Small intestine (tissue), 16 donors: ENCODE results near the gene CYB561D1. TPM values are rescaled to one million over a fixed set of nuclear protein-coding genes. Genes with fewer than 3 reads are reported as not detected.
A peak's percentile ranks its signal among the peaks of the same experiment; 100 is the strongest.
"Not testable (repeated sequence)": the region's sequence is repeated elsewhere in the genome, so short reads cannot be mapped to it uniquely, and the experiment has no call there.

ENCODE experiments used
- DNase-seq, 2 donors: peaks; one replicate each; pipeline versions ENCODE4 v3.0.0 to v3.0.0-alpha.2; 2013
- FAIRE-seq: peaks from 2 replicates; lab custom pipeline; 2012; peaks lifted over from hg19 to GRCh38; lab: Jason Lieb, UNC
- H3K27ac ChIP-seq, 3 donors: one replicate each; pipeline ENCODE4 v1.5.1; 2013; ENCODE audit warnings: low read length in 2 of 3, mild to moderate bottlenecking in 2 of 3, control low read depth in 1 of 3, inconsistent platforms in 1 of 3, low read depth in 1 of 3, moderate library complexity in 1 of 3
- H3K27me3 ChIP-seq, 3 donors: one replicate each; pipeline ENCODE4 v1.6.1; 2013; ENCODE audit warnings: low read length in 3 of 3, inconsistent platforms in 1 of 3; ENCODE audit not compliant: control insufficient read depth in 3 of 3, insufficient read depth in 3 of 3
- H3K36me3 ChIP-seq, 3 donors: one replicate each; pipeline ENCODE4 v1.6.1; 2013; ENCODE audit warnings: low read length in 3 of 3, inconsistent platforms in 1 of 3, low read depth in 1 of 3, mild to moderate bottlenecking in 1 of 3, moderate library complexity in 1 of 3; ENCODE audit not compliant: control insufficient read depth in 3 of 3, insufficient read depth in 2 of 3
- H3K4me1 ChIP-seq, 3 donors: one replicate each; pipeline ENCODE4 v1.6.1; 2013; ENCODE audit warnings: low read length in 2 of 3, inconsistent platforms in 1 of 3, low read depth in 1 of 3, mild to moderate bottlenecking in 1 of 3, moderate library complexity in 1 of 3; ENCODE audit not compliant: control insufficient read depth in 3 of 3, insufficient read depth in 2 of 3
- H3K4me3 ChIP-seq, 3 donors: one replicate each; pipeline ENCODE4 v1.5.1; 2013; ENCODE audit warnings: low read length in 3 of 3, control low read depth in 1 of 3, inconsistent platforms in 1 of 3, low read depth in 1 of 3, mild to moderate bottlenecking in 1 of 3, moderate library complexity in 1 of 3
- H3K9me3 ChIP-seq, 2 donors: one replicate each; pipeline ENCODE4 v1.6.1; 2013; ENCODE audit warnings: low read depth in 1 of 2, low read length in 1 of 2; ENCODE audit not compliant: control insufficient read depth in 2 of 2, insufficient read depth in 1 of 2
- WGBS, 3 donors: extraction: QIAGEN DNeasy Blood & Tissue Kit; methylation state at CpG; one replicate each; pipeline ENCODE4 v1.1.7; 2013; 5-methylcytosine and 5-hydroxymethylcytosine counted together
- long read RNA-seq, 10 donors: transcript quantifications; one replicate each; lab custom pipeline, GENCODE V29; 2026
- polyA plus RNA-seq, 4 donors: library from polyadenylated mRNA; stranded (reverse) in 3 of 4; unstranded in 1 of 4; fragments of 200-250 nt in 3 of 4; fragments of 120-200 nt in 1 of 4; gene quantifications; one replicate each; pipeline versions ENCODE4 v1.2.1 to v1.2.3, GENCODE V29; 2013
- donor health status: healthy with polysubstance abuse.
- donor health status: control.
- donor health status: control.
- donor health status: Bipolar disorder and iron deficiency.
- donor health status: healthy.

Gene CYB561D1, protein sequence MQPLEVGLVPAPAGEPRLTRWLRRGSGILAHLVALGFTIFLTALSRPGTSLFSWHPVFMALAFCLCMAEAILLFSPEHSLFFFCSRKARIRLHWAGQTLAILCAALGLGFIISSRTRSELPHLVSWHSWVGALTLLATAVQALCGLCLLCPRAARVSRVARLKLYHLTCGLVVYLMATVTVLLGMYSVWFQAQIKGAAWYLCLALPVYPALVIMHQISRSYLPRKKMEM
- 1 to 10 TPM; 5.1 to 8.6 (median 7.2) TPM for polyA plus RNA-seq
- long read RNA-seq, donor 1, result 0 reads
- long read RNA-seq, donor 2, result 0 reads
- long read RNA-seq, donor 3, partial matches to known transcripts, result 0 of 1 reads
- long read RNA-seq, donor 3, other reads (novel, unspliced or antisense), result 0 of 1 reads
- long read RNA-seq, donor 4, result 0 reads
- long read RNA-seq, donor 5, result 0 reads
- long read RNA-seq, donor 6, partial matches to known transcripts, result 0 of 2 reads
- long read RNA-seq, donor 6, other reads (novel, unspliced or antisense), result 0 of 2 reads
- long read RNA-seq, donor 7, result 0 reads
- long read RNA-seq, donor 8, partial matches to known transcripts, result 0 of 1 reads
- long read RNA-seq, donor 8, other reads (novel, unspliced or antisense), result 0 of 1 reads
- long read RNA-seq, donor 9, result 0 reads
- long read RNA-seq, donor 10, result 0 reads

DNA sequence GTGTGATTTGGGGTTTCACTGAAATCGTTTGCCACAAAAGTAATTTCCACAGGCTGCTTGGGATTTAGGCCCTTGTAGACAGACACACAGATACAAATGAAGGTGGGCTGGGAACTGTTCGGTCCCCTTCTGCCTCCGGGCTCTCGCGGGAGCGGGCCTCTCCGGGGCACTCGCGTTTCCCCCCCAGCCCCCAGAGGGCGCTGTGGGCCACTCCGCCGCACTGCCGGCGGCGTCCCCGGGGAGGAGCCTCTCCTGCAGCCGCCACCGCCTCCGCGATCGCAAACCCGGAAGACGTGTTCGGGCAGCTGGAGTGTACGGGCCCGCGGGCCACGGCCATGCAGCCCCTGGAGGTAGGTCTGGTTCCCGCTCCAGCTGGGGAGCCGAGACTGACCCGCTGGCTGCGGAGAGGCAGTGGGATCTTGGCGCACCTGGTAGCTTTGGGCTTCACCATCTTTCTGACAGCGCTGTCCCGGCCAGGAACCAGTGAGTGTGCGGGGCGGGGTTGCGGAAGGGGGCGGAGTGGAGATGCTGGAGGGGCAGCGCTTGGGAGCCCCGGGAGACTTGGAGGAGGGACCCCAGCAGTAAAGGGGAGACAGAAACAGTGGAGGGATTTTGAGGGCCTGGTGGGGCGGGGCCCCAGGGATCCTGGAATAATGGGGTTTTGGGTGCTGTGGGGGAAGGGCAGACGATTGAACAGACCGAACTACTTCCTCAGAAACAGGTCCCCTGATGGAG lies at the start of gene CYB561D1:
Gene CYB561D1 (plus strand): TSS at position 290 of the 735 bp plus-strand sequence. CDS start 46 bp downstream, at position 336.
- WGBS, 3 donors, result 0% methylated on average over 41 to 44 of the region's 44 CpGs
- H3K27me3 ChIP-seq, result no peaks in the 10 kb centered on the region
- FAIRE-seq (no peak), DNase-seq (peak; percentile 87 to 94)
- peaks cover 0 to 55% (median 0%) of the 10 kb centered on the region in 3 donors for H3K36me3 ChIP-seq
- H3K27ac ChIP-seq, result peak within 1 kb of the TSS; percentile 34 to 86 (median 66)
- peak within 1 kb of the TSS; percentile 72 to 94 (median 80) for H3K4me3 ChIP-seq
- H3K9me3 ChIP-seq, result no peaks in the 10 kb centered on the region
- peaks cover 2 to 18% (median 4%) of the 10 kb centered on the region in 3 donors for H3K4me1 ChIP-seq

DNA sequence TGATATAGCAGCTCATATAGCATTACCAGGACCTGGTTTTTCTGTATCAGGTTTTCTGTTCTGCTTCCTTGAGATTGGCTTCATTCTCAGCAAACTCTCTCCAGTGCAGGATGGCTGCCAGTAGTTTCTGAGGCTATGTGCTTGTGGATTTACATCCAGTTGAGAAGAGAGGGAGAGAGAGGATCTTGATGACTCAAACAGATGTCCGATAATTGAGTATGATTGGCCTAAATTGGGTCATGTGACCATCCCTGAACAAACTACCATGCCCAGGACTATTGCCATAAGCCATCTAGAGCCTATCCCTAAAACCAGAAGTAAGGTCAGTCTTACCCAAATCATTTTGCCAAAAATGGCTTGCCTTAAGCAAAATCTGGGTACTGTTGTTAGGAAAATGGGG lies 49.5 kb upstream of the CYB561D1 start:
- Histone ChIP-seq H3K36me3 (no peaks in the 10 kb centered on the region), H3K4me3 (no peak overlapping the region), H3K27me3 (peaks cover 0 to 14% (median 4%) of the 10 kb centered on the region in 3 donors), H3K9me3 (no peaks in the 10 kb centered on the region), H3K4me1 (no peaks in the 10 kb centered on the region), H3K27ac (no peak overlapping the region)
- DNase-seq (no peak), FAIRE-seq (no peak)
- 79 to 91% (median 79%) methylated on average over 1 of the region's 1 CpG for WGBS, 3 donors

DNA sequence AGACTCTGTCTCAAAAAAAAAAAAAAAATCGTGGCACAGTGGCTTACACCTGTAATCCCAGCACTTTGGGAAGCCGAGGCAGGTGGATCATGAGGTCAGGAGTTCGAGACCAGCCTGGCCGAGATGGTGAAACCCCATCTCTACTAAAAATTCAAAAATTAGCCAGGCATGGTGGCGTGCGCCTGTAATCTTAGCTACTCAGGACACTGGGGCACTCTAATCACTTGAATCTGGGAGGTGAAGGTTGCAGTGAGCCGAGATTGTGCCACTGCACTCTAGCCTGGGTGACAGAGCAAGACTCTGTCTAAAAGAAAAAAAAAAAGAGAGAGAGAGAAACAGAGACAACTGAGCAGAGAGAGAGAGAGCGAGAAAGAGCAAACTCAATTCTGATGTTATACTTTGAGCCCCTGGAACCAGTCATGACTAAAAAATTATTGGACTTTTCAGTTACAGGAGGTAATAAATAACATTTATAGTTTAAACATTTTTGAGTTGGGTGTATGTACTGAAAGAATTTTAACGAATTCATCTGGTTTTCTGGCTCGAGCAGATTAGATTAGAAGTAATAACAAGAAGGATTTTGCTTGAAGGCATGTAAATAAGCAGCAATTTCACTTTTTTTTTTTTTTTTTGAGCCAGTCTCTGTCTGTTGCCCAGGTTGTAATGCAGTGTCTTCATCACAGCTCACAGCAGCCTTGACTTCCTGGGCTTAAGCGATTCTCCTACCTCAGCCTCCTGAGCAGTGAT lies 47.8 kb upstream of the CYB561D1 start:
- H3K9me3 ChIP-seq, H3K4me3 ChIP-seq, DNase-seq, H3K36me3 ChIP-seq, FAIRE-seq, H3K4me1 ChIP-seq, H3K27ac ChIP-seq: not testable (repeated sequence)
- peaks cover 0 to 14% (median 4%) of the 10 kb centered on the region in 3 donors for H3K27me3 ChIP-seq
- WGBS, 3 donors, result 63 to 64% (median 64%) methylated on average over 10 to 11 of the region's 11 CpGs

DNA sequence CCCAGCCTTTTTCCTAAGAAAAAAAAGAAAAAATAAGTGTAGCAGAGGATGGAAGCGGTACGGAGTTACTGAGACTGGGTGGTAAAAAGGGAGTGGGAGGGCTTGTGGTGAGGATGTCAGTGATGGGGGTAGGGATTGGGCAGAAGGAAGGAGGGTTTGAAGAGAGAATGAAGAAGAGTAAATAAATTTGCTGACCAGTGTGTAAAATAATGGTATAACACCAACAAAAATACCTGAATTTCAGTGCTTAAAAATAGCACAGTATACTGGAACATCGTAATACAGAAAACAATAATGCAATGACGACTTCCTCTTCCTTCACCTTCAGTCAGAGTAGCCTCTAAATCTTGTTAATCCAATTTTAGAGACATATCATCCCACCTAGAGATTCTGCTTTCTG lies 46.4 kb upstream of the CYB561D1 start:
- no peak for FAIRE-seq
- WGBS, 3 donors, result 62 to 69% (median 65%) methylated on average over 4 of the region's 4 CpGs

DNA sequence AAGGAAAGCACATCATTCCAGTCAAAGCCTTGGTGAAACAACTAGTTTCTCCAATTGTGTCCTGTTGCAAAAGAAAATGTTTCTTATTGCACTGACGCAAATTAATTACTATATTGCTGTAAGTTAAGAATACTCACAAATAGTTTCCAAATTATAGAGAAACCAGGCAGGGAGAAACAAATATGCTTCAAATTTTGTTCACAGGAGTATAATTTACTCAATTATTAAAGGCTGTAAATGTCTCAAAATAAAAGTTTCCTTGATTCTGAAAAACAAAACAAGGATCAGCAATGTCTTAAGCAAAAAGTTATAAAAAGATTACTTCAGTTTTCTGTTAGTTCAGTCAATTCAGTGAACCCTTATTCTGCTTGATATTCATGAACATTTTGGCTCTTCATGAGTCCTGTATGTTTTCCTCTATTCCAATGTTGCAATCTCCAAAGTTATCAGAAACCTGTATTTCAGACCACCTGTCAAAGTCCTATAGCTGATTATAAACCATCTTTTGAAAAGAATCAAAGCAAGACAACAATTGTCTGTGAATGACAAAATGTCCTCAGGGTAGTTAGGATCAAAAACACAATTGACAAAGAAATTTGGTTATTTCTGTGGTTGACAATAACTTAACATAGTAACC lies 39.3 kb upstream of the CYB561D1 start:
- H3K27ac ChIP-seq, result no peak overlapping the region
- no peaks in the 10 kb centered on the region for H3K36me3 ChIP-seq
- 94 to 100% (median 97%) methylated on average over 1 of the region's 1 CpG for WGBS, 3 donors
- DNase-seq, result no peak
- peaks cover 0 to 5% of the 10 kb centered on the region in 2 donors for H3K9me3 ChIP-seq
- no peak overlapping the region for H3K4me3 ChIP-seq
- H3K27me3 ChIP-seq, result peaks cover 0 to 5% (median 2%) of the 10 kb centered on the region in 3 donors
- no peak for FAIRE-seq
- no peaks in the 10 kb centered on the region for H3K4me1 ChIP-seq

More for the DNA sequence above, 46.4 kb upstream of the CYB561D1 start:
- DNase-seq, result no peak
- H3K4me1 ChIP-seq, result no peaks in the 10 kb centered on the region
- H3K36me3 ChIP-seq, result no peaks in the 10 kb centered on the region
- H3K27me3 ChIP-seq, result peaks cover 0 to 17% (median 6%) of the 10 kb centered on the region in 3 donors
- H3K27ac ChIP-seq, result no peak overlapping the region
- H3K9me3 ChIP-seq, result no peaks in the 10 kb centered on the region
- H3K4me3 ChIP-seq, result no peak overlapping the region

DNA sequence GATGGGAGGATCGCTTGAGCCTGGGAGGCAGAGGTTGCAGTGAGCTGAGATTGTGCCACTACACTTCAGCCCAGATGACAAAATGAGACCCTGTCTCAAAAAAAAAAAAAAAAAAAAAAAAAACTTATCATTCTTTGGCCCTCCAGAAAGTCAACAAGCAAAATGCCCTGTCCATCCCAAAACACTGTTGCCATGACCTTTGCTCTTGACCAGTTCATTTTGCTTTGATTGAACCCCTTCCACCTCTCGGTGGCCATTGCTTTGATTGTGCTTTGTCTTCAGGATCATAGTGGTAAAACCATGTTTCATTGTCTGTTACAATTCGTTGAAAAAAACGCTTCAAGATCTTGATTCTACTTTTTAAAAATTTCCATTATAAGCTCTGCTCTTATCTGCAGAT lies 36.1 kb upstream of the CYB561D1 start:
- Histone ChIP-seq H3K27me3 (peaks cover 0 to 18% (median 0%) of the 10 kb centered on the region in 3 donors), H3K9me3 (peaks cover 0 to 9% of the 10 kb centered on the region in 2 donors), H3K27ac (no peak overlapping the region), H3K36me3 (no peaks in the 10 kb centered on the region), H3K4me3 (no peak overlapping the region), H3K4me1 (no peaks in the 10 kb centered on the region)
- DNase-seq (no peak), FAIRE-seq (no peak)
- 72 to 89% (median 82%) methylated on average over 4 of the region's 4 CpGs for WGBS, 3 donors

DNA sequence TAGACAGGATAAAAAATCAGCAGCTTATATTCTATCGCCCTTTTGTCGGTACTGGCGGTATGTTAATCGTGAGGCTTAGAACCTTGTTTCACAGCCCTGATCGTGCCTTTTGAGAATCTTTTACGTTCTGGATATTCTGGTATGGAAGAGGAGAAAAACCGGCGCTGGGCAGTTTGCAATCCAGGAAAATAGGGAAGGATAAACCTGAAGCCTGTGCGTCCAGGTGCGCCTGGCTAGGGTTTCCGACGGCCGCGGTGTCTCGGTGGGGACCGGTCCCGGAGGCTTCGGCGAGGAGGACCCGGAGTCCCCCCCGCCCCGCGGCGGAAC lies 27.8 kb upstream of the CYB561D1 start:
- H3K4me1 ChIP-seq, result peaks cover 0 to 4% (median 0%) of the 10 kb centered on the region in 3 donors
- WGBS, 3 donors, result 5 to 13% (median 7%) methylated on average over 24 of the region's 24 CpGs
- no peaks in the 10 kb centered on the region for H3K36me3 ChIP-seq
- peaks cover 0 to 4% of the 10 kb centered on the region in 2 donors for H3K9me3 ChIP-seq
- H3K27ac ChIP-seq, result no peak overlapping the region
- peaks cover 3 to 71% (median 12%) of the 10 kb centered on the region in 3 donors for H3K27me3 ChIP-seq
- FAIRE-seq (no peak), DNase-seq (no peak)
- peak overlapping the region; percentile 10 to 54 (median 17) for H3K4me3 ChIP-seq
